Naive thymus-derived CD8-positive, alpha-beta T cell (primary cell): ENCODE measurements around the gene B4GALNT3. TPM values are rescaled to one million over a fixed set of nuclear protein-coding genes. Genes with fewer than 3 reads are reported as not detected.

Source experiments
- ATAC-seq, 2 donors: fragments of 150-1000 bp; cut with Tn5 transposase in 1 of 2; sonication (Bioruptor Pico), chemical (Tn5 transposase) in 1 of 2; 1 replicate in 1 of 2; 2 replicates in 1 of 2; pipeline ENCODE4 v1.10.0; 2021; ENCODE audit warnings: mild to moderate bottlenecking in 2 of 2, moderate library complexity in 2 of 2
- POLR2A ChIA-PET: fragments of 350-600 bp; sonication (Branson Sonifier 250); formaldehyde crosslinking; loops from one replicate; lab custom pipeline; 2021; ENCODE audit warnings: antibody characterized with exemption; lab: Charles Lee
- DNase-seq, 10 donors: peaks; one replicate each; pipeline versions ENCODE4 v3.0.0 to v3.0.0-alpha.2; 2020 to 2022
- H3K27ac Mint-ChIP-seq, 10 donors: one replicate each; pipeline ENCODE4 v1.8.0; 2020 to 2022; ENCODE audit warnings: mild to moderate bottlenecking in 10 of 10, mixed read lengths in 10 of 10, moderate library complexity in 4 of 10, inconsistent platforms in 1 of 10
- H3K27me3 Mint-ChIP-seq, 5 donors: one replicate each; pipeline ENCODE4 v1.8.0; 2021 to 2022; ENCODE audit warnings: mixed read lengths in 5 of 5
- H3K36me3 Mint-ChIP-seq, 3 donors: one replicate each; pipeline ENCODE4 v1.8.0; 2020 to 2022; ENCODE audit warnings: mixed read lengths in 3 of 3, mild to moderate bottlenecking in 2 of 3, inconsistent platforms in 1 of 3
- H3K4me1 Mint-ChIP-seq, 4 donors: one replicate each; pipeline ENCODE4 v1.8.0; 2021 to 2022; ENCODE audit warnings: mixed read lengths in 4 of 4
- H3K4me3 Mint-ChIP-seq, 10 donors: one replicate each; pipeline ENCODE4 v1.8.0; 2020 to 2022; ENCODE audit warnings: mild to moderate bottlenecking in 10 of 10, mixed read lengths in 10 of 10, moderate library complexity in 6 of 10, inconsistent platforms in 1 of 10
- H3K9me3 Mint-ChIP-seq, 9 donors: one replicate each; pipeline ENCODE4 v1.8.0; 2020 to 2022; ENCODE audit warnings: mixed read lengths in 9 of 9, mild to moderate bottlenecking in 3 of 9, inconsistent platforms in 1 of 9, moderate library complexity in 1 of 9
- polyA plus RNA-seq, 3 donors: library from polyadenylated mRNA; unstranded; fragments of 300-500 nt; fragmentation: Illumina TruSeq; gene quantifications; one replicate each; pipeline ENCODE4 v1.2.3, GENCODE V29; 2021
- total RNA-seq, 8 experiments: library from RNA in 2 of 8; stranded (reverse) in 2 of 8; gene quantifications; one replicate each; pipeline ENCODE4 v1.2.3 and lab custom pipeline; 2021 to 2026

Gene B4GALNT3
- total and polyA plus RNA-seq, 5 experiments from 2014 or later: 0.14 to 1.8 (median 0.40) TPM

- Mint-ChIP-seq H3K4me3 (no peak overlapping the region), H3K36me3 (peaks cover 0 to 10% (median 9%) of the 10 kb centered on the region in 3 donors), H3K4me1 (peaks cover 10 to 23% (median 20%) of the 10 kb centered on the region in 4 donors), H3K27ac (no peak overlapping the region), H3K27me3 (peaks cover 0 to 15% (median 5%) of the 10 kb centered on the region in 5 donors), H3K9me3 (peaks cover 0 to 17% (median 12%) of the 10 kb centered on the region in 9 donors)
- no peak for DNase-seq
- POLR2A ChIA-PET: no interaction called here
- ATAC-seq: no peak
Measured at GRCh38 chr12:535396-535795, 75.7 kb downstream of the B4GALNT3 start.

- H3K36me3 Mint-ChIP-seq: peaks cover 0 to 10% (median 9%) of the 10 kb centered on the region in 3 donors
- peaks cover 0 to 12% (median 9%) of the 10 kb centered on the region in 9 donors for H3K9me3 Mint-ChIP-seq
- peaks cover 13 to 29% (median 24%) of the 10 kb centered on the region in 4 donors for H3K4me1 Mint-ChIP-seq
Measured at GRCh38 chr12:536751-537245, 77.1 kb downstream of the B4GALNT3 start.

GRCh38 chr12:537772-538171 lies 78.0 kb downstream of the B4GALNT3 start:
- POLR2A ChIA-PET: no interaction called here
- peaks cover 13 to 34% (median 27%) of the 10 kb centered on the region in 4 donors for H3K4me1 Mint-ChIP-seq
- ATAC-seq: no peak

More at GRCh38 chr12:536751-537245, 77.1 kb downstream of the B4GALNT3 start:
- Mint-ChIP-seq H3K27ac (no peak overlapping the region), H3K4me3 (no peak overlapping the region), H3K27me3 (peaks cover under 1 to 21% (median 6%) of the 10 kb centered on the region in 5 donors)
- POLR2A ChIA-PET: interaction anchor here (0.5 to 1.2 kb wide), 2 partner anchors 10 to 62 kb away, joined by 3 read pairs; no protein-coding TSS in a partner anchor
- ATAC-seq (no peak), DNase-seq (no peak)

GRCh38 chr12:538731-539539 lies 79.2 kb downstream of the B4GALNT3 start:
- peaks cover 0 to 2% (median 0%) of the 10 kb centered on the region in 9 donors for H3K9me3 Mint-ChIP-seq
- no peaks in the 10 kb centered on the region for H3K36me3 Mint-ChIP-seq
- DNase-seq (peak in 9 of 10 donors; percentile 42 to 93 (median 81)), ATAC-seq (peak; percentile 97)
- H3K27ac Mint-ChIP-seq: peak overlapping the region in 9 of 10 donors; percentile 4 to 94 (median 79)
- H3K4me3 Mint-ChIP-seq: peak overlapping the region; percentile 37 to 74 (median 66)
- POLR2A ChIA-PET: interaction anchor here (0.6 to 1.2 kb wide), 6 partner anchors 12 to 1337 kb away, joined by 3 to 4 read pairs (median 3); no protein-coding TSS in a partner anchor
- peaks cover 2 to 35% (median 6%) of the 10 kb centered on the region in 5 donors for H3K27me3 Mint-ChIP-seq
- H3K4me1 Mint-ChIP-seq: peaks cover 15 to 36% (median 27%) of the 10 kb centered on the region in 4 donors

More at GRCh38 chr12:537772-538171, 78.0 kb downstream of the B4GALNT3 start:
- Mint-ChIP-seq H3K4me3 (no peak overlapping the region), H3K27ac (no peak overlapping the region), H3K36me3 (peaks cover 0 to 2% (median 0%) of the 10 kb centered on the region in 3 donors), H3K9me3 (peaks cover 0 to 2% (median under 1%) of the 10 kb centered on the region in 9 donors), H3K27me3 (peaks cover 2 to 30% (median 5%) of the 10 kb centered on the region in 5 donors)
- no peak for DNase-seq

GRCh38 chr12:539540-540310 lies 80.0 kb downstream of the B4GALNT3 start:
- no peak for ATAC-seq
- POLR2A ChIA-PET: interaction anchor here (0.6 to 1.2 kb wide), 5 partner anchors 9 to 1336 kb away, joined by 3 to 4 read pairs (median 3); no protein-coding TSS in a partner anchor
- Mint-ChIP-seq H3K36me3 (peaks cover 0 to 5% (median 0%) of the 10 kb centered on the region in 3 donors), H3K4me3 (peak overlapping the region; percentile 37 to 74 (median 66)), H3K9me3 (peaks cover 0 to 2% (median 0%) of the 10 kb centered on the region in 9 donors), H3K27ac (peak overlapping the region in 9 of 10 donors; percentile 31 to 94 (median 77)), H3K27me3 (peaks cover 8 to 43% (median 11%) of the 10 kb centered on the region in 5 donors), H3K4me1 (peaks cover 20 to 37% (median 33%) of the 10 kb centered on the region in 4 donors)
- DNase-seq: no peak

GRCh38 chr12:541676-542324 lies 82.1 kb downstream of the B4GALNT3 start:
- peak overlapping the region in 1 of 10 donors; percentile 7 for H3K4me3 Mint-ChIP-seq
- POLR2A ChIA-PET: no interaction called here
- peaks cover 0 to 2% (median 0%) of the 10 kb centered on the region in 9 donors for H3K9me3 Mint-ChIP-seq
- peaks cover 15 to 51% (median 22%) of the 10 kb centered on the region in 5 donors for H3K27me3 Mint-ChIP-seq
- H3K36me3 Mint-ChIP-seq: peaks cover 0 to 5% (median 0%) of the 10 kb centered on the region in 3 donors
- ATAC-seq: no peak
- H3K27ac Mint-ChIP-seq: peak overlapping the region in 2 of 10 donors; percentile 28 to 31
- H3K4me1 Mint-ChIP-seq: peaks cover 25 to 50% (median 41%) of the 10 kb centered on the region in 4 donors
- DNase-seq: no peak

GRCh38 chr12:542395-543113 lies 82.8 kb downstream of the B4GALNT3 start:
- Mint-ChIP-seq H3K9me3 (peaks cover 0 to 2% (median 0%) of the 10 kb centered on the region in 9 donors), H3K27me3 (peaks cover 15 to 56% (median 22%) of the 10 kb centered on the region in 5 donors), H3K36me3 (peaks cover 0 to 5% (median 0%) of the 10 kb centered on the region in 3 donors), H3K4me3 (peak overlapping the region in 1 of 10 donors; percentile 7), H3K4me1 (peaks cover 25 to 54% (median 45%) of the 10 kb centered on the region in 4 donors), H3K27ac (peak overlapping the region in 2 of 10 donors; percentile 37 to 70)
- DNase-seq: no peak
- ATAC-seq: no peak
- POLR2A ChIA-PET: no interaction called here

- H3K36me3 Mint-ChIP-seq: peaks cover 0 to 5% (median 0%) of the 10 kb centered on the region in 3 donors
- POLR2A ChIA-PET: no interaction called here
- H3K27ac Mint-ChIP-seq: peak overlapping the region in 2 of 10 donors; percentile 37 to 70
- ATAC-seq: no peak
- H3K4me3 Mint-ChIP-seq: no peak overlapping the region
- H3K27me3 Mint-ChIP-seq: peaks cover 15 to 56% (median 22%) of the 10 kb centered on the region in 5 donors
- H3K4me1 Mint-ChIP-seq: peaks cover 25 to 55% (median 46%) of the 10 kb centered on the region in 4 donors
- DNase-seq: peak in 1 of 10 donors; percentile 58
- H3K9me3 Mint-ChIP-seq: peaks cover 0 to 2% (median 0%) of the 10 kb centered on the region in 9 donors
Measured at GRCh38 chr12:543114-543451, 83.3 kb downstream of the B4GALNT3 start.

GRCh38 chr12:544142-544541 lies 84.4 kb downstream of the B4GALNT3 start:
- Mint-ChIP-seq H3K4me1 (peaks cover 27 to 54% (median 41%) of the 10 kb centered on the region in 4 donors), H3K27me3 (peaks cover 15 to 56% (median 22%) of the 10 kb centered on the region in 5 donors), H3K27ac (no peak overlapping the region), H3K4me3 (peak overlapping the region in 1 of 10 donors; percentile 30), H3K36me3 (peaks cover 0 to 5% (median 0%) of the 10 kb centered on the region in 3 donors), H3K9me3 (peaks cover 0 to 2% (median 0%) of the 10 kb centered on the region in 9 donors)
- POLR2A ChIA-PET: no interaction called here
- DNase-seq: peak in 1 of 10 donors; percentile 57
- ATAC-seq: no peak

- POLR2A ChIA-PET: no interaction called here
- peaks cover 0 to 2% (median 0%) of the 10 kb centered on the region in 9 donors for H3K9me3 Mint-ChIP-seq
- DNase-seq (peak in 1 of 10 donors; percentile 47), ATAC-seq (no peak)
- peaks cover 15 to 53% (median 22%) of the 10 kb centered on the region in 5 donors for H3K27me3 Mint-ChIP-seq
- H3K4me3 Mint-ChIP-seq: no peak overlapping the region
- H3K27ac Mint-ChIP-seq: peak overlapping the region in 3 of 10 donors; percentile 44 to 63 (median 51)
- peaks cover 0 to 5% (median 0%) of the 10 kb centered on the region in 3 donors for H3K36me3 Mint-ChIP-seq
- peaks cover 19 to 50% (median 34%) of the 10 kb centered on the region in 4 donors for H3K4me1 Mint-ChIP-seq
Measured at GRCh38 chr12:544941-545635, 85.3 kb downstream of the B4GALNT3 start.
